HG02763 (cell line): ENCODE data around the gene RCE1.

ENCODE experiments used
- ATAC-seq: cut with Tn5 transposase; IDR thresholded peaks from one replicate; pipeline ENCODE4 v1.9.1; 2021; ENCODE audit warnings: mild to moderate bottlenecking, moderate library complexity; ENCODE audit not compliant: unreplicated experiment

Gene RCE1

GRCh38 chr11:66868082-66868725 is 25.0 kb downstream of the RCE1 start:
- ATAC-seq, result no peak

DNA sequence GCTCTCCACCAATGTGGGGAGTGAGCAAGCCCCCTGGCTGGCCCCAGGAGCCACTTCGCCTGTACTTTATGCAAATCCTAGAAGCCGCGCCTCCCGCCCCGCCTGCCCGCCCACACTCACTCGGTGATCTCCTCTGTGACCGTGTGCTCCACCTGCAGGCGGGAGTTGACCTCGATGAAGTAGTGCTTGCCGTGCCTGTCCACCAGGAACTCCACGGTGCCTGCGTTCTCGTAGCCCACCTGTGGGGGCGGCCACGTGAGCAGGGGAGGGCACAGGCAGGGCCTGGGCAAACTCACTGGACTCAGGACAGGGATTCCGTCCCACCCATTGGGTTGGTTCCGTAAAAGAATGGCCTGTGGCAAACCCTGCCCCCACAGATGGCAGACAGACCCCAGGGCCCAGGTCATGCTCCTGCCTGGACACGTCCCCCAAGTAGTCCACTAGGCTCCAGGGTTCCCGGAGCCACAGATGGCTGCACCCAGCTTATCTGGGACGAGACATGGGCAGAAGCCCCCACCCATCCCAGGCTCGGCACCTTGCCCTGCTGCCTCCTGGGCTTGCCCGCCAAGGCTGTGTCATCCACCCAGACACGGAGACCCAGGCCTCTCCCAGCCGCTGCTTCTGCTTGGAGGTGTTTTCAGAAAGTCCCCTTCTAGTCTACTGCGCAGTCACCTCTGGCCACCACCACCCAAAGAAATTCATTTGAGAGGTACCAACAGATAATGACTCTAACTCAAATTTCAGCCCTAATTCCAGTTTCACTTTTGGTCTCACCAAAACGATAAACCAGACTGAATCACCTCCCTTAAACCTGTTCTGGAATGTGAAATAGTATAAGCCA is 25.7 kb downstream of the RCE1 start:
- ATAC-seq, result no peak

DNA sequence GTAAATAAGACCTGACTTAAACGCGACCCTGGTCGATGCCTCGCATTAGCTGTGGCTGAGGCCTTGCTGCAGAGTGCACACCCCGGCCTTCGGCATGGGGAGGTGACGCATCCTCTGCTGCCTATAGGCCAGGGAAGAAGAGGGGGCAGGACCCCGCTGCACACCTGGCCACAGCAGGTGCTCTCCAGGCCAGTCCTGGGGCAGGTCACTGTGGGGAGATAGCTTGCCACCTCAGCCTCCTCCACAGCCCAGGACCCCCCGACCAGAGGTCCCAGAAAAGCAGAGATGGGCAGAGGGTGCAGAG is 26.3 kb downstream of the RCE1 start:
- ATAC-seq, result no peak

DNA sequence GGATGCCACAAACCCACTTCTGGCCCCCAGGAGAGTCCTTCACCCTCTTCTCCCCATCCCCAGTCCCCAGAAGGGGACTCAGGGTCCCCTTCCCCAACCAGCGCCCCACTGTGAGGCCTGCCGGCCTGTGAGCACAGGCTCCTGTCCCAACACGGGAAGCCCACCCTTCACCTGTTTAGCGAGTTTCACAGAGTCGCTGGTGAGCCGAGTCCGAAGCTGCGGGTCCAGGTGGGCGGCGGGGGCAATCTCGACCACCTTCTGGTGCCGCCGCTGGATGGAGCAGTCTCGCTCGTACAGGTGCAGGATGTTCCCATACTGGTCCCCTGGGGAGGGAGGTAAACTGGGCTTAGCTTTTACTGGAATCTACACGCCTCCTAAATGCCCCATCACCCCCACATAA is 26.9 kb downstream of the RCE1 start:
- no peak for ATAC-seq

GRCh38 chr11:66870616-66871520 is 27.6 kb downstream of the RCE1 start:
- no peak for ATAC-seq

- ATAC-seq, result no peak
Measured at GRCh38 chr11:66871521-66871901, 28.3 kb downstream of the RCE1 start.

DNA sequence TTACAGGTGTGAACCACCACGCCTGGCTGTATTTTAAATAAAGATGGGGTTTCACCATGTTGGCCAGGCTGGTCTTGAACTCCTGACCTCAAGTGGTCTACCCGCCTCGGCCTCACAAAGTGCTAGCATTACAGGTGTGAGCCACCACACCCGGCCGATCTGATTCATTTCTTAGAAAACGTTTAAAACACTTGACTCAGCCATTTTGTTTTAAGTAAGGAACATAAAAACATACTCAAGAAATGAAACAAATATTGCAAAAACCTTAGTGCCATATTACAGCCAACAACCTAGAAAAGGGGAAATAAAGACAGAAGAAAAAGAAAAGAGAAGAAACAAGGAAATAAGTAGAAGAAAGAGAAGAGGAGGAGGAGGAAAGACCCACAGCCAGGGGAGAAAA is 31.0 kb downstream of the RCE1 start:
- no peak for ATAC-seq

GRCh38 chr11:66875378-66875777 is 32.1 kb downstream of the RCE1 start:
- ATAC-seq, result no peak

DNA sequence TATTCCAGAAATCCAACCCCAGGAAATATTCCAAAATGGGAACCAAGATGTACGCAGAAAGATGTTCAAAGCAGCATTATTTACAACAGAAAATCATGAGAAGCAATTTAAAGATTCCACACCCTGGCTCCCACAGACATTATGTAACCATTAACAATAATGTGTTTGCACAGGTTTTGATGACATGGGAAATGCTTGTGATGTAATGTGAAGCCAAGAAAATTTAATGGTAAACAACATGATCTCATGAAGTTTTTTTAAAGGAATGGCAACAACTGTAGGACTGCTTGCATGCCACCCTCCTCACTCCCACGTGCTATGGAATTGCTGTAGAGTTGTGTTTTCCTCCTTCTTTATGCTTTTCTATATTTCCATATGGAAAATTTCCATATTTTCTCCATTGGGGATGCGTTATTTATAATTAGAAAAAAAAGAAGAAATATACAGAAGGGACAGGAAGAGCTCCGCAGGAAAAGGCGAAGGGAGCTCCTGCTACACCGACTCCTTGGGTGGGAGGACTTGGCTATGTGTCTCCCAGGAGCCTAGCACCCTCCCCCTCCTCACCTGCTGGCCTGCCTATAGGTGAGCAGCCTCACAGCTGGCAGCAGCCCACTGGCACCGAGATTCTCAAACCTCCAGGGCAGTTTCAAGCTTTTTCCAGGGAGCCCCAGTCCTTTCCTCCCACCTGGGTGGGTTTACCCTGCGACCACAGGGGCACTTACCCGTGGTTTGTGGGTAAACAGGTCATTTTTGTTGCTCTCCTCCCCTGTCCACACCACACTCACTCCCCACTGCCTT is 34.5 kb downstream of the RCE1 start:
- no peak for ATAC-seq

GRCh38 chr11:66878474-66878873 is 35.2 kb downstream of the RCE1 start:
- ATAC-seq, result no peak

DNA sequence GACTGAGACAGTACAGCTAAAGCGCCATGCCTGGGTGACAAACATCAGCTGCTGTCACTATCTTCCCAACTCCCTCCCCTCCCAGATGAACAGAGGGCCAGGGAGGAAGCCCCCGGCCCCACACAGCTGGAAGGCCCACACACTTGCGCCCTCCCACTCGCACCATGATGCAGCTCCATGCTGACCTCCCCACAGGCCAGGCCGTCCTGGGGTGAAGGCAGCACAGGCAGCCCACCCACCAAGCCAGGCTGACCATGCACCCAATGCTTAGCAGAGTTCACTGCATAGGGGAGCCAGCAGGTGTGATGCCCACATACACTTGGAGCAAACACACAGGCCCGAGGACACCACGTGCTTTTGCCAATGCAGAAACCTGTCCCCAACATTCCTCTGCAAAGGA is 35.8 kb downstream of the RCE1 start:
- ATAC-seq, result no peak

DNA sequence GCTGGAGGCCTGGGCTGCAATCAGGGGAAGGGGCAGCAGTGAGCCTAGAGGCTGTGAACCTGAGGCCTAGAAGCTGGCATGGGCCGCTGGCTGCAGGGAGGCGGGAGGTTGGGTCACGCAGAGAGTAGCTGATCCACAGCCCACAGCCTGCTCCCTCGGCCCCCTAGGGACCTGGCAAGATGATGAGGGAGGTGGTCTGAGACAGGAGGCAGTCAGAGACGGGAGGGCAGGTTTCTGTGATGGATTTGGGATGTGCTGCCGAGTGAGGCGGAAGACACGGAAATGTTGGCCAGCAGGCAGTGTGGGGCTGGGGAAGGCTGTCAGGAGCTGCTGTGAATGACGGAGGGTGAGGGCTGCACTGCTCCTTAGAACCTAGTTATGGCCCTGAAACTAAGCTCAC is 36.3 kb downstream of the RCE1 start:
- ATAC-seq, result no peak

- ATAC-seq, result no peak
Measured at GRCh38 chr11:66879999-66880398, 36.8 kb downstream of the RCE1 start.

DNA sequence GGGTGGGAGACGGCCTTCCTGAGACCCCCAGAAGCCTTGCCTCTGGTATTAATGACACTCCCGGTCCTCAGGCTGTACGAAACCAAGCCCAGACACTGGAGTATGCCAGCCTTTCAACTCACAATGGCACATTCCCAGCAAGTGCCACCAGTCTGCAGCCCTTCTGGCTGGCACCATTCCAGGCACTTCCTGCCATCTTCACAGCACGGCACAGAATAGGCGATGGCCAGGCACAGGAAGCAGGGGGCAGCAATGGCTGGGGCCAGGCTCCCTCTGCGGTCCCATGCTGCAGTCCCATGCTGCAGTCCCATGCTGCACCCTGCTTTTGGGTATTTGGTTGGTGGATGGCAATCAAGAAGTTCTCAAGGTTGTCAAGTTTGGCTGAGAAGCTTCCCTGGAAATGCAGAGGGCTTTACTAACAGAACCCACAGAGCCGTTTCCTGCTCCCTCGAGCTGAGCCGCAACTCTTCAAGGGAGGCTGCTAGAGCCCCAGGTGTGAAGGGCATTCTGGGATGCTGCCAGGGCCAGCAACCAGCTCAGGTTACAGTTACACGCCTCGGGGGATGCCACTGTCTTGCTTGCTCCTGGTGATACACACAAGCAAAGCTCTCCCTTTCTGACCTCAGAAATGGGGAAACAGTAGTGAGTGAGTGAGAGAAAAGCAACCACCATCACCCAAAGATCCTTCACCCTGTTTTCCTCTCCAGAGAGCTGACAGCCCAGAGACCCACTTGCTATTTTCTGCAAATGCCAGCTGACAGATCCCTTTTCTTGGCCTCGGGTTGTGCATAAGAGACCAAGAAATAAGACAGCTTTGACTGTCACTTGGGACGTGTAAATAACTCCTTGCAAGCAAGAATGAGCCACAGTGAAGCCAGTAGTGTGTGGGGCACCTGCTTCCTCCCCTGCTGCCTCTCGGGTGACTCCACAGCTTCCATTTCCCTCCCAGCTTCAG is 37.5 kb downstream of the RCE1 start:
- no peak for ATAC-seq

DNA sequence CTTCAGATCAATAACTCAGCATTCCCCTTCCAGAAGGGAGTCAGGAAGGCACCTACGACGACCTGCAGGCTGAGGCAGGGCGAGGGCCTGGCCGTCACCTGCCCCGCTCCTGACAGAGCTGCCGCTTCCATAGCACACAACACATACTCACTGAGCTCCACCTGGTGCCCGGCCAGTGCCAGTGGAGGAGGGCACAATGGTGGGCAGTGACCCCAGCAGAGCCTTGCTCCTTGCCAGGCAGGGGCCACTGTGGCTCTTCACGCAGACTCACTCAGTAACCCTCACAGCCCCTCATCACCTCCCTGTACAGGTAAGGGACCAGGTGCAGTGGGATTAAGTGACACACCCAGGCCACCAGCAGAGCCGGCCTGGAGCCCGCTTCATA is 38.2 kb downstream of the RCE1 start:
- no peak for ATAC-seq

GRCh38 chr11:66881927-66882452 is 38.7 kb downstream of the RCE1 start:
- no peak for ATAC-seq

DNA sequence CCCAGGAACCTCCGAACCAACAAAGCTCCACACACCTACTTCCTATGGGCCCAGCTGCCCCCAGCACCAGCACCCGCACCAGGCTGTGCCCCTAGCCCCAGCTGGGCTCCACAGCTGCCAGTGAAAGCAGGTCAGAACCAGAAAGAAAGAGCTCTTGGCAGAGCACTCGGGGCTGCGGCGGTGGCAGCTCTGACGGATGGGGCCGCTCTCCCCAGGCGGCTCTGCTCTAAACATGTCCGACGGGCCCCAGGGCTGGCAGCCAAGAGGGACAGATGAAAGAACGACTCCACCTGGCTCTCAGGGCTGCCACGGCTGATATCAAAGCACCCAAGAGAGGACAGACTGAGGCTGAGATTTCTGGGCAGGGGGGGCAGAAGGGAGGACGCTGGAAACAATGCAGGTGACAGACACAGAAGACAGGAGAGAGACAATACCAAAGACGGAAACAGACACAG is 39.3 kb downstream of the RCE1 start:
- ATAC-seq, result no peak

- ATAC-seq, result no peak
Measured at GRCh38 chr11:66883016-66883965, 40.0 kb downstream of the RCE1 start.
